Urinary bladder (tissue), 4 donors: Measurements from ENCODE around the gene CALML6. TPM values are rescaled to one million over a fixed set of nuclear protein-coding genes. Genes with fewer than 3 reads are reported as not detected.

Source experiments
- DNase-seq: peaks from one replicate; pipeline ENCODE4 v3.0.0-alpha.2; 2015; ENCODE audit errors: extremely low spot score
- H3K27ac ChIP-seq: one replicate; pipeline ENCODE4 v1.5.1; 2013; ENCODE audit warnings: low read depth, mild to moderate bottlenecking, moderate library complexity
- H3K36me3 ChIP-seq: one replicate; pipeline ENCODE4 v1.6.1; 2013; ENCODE audit warnings: mild to moderate bottlenecking, moderate library complexity; ENCODE audit not compliant: insufficient read depth
- H3K4me1 ChIP-seq: one replicate; pipeline ENCODE4 v1.6.1; 2013; ENCODE audit warnings: mild to moderate bottlenecking, moderate library complexity; ENCODE audit not compliant: insufficient read depth
- H3K4me3 ChIP-seq: one replicate; pipeline ENCODE4 v1.5.1; 2013; ENCODE audit warnings: low read depth, low read length
- WGBS: extraction: QIAGEN DNeasy Blood & Tissue Kit; methylation state at CpG from one replicate; pipeline ENCODE4 v1.1.7; 2013; 5-methylcytosine and 5-hydroxymethylcytosine counted together
- polyA plus RNA-seq: library from polyadenylated mRNA; stranded (reverse); fragments of 200-250 nt; gene quantifications from one replicate; pipeline ENCODE4 v1.2.3, GENCODE V29; 2013
- total RNA-seq: library from RNA; depleted of rRNA; stranded (reverse); fragments of >200 nt; gene quantifications from one replicate; pipeline ENCODE4 v1.2.3, GENCODE V29; 2014
- donor health status: healthy with polysubstance abuse.
- donor health status: healthy.

CALML6 gene
- total and polyA plus RNA-seq, 2 donors: 0.22 to 0.37 TPM

- WGBS: 91% methylated on average over 22 of the region's 22 CpGs
- H3K4me1 ChIP-seq: peaks cover 3% of the 10 kb centered on the region
- DNase-seq: no peak
These were observed 4.3 kb upstream of the CALML6 start for GRCh38 chr1:1910651-1911331.

GRCh38 chr1:1911350-1912041 is 3.6 kb upstream of the CALML6 start:
- H3K27ac ChIP-seq: no peak overlapping the region
- no peak overlapping the region for H3K4me3 ChIP-seq
- peaks cover 3% of the 10 kb centered on the region for H3K4me1 ChIP-seq
- no peak for DNase-seq
- 80% methylated on average over 13 of the region's 13 CpGs for WGBS
- H3K36me3 ChIP-seq: no peaks in the 10 kb centered on the region

More at GRCh38 chr1:1910651-1911331, 4.3 kb upstream of the CALML6 start:
- no peak overlapping the region for H3K27ac ChIP-seq
- H3K4me3 ChIP-seq: no peak overlapping the region
- no peaks in the 10 kb centered on the region for H3K36me3 ChIP-seq

- DNase-seq: no peak
- 70% methylated on average over 20 of the region's 20 CpGs for WGBS
- H3K4me3 ChIP-seq: no peak overlapping the region
- H3K36me3 ChIP-seq: no peaks in the 10 kb centered on the region
- H3K4me1 ChIP-seq: no peaks in the 10 kb centered on the region
- no peak overlapping the region for H3K27ac ChIP-seq
These were observed 724 bp upstream of the CALML6 start for GRCh38 chr1:1914101-1914970.

GRCh38 chr1:1915911-1916840 is 1.1 kb downstream of the CALML6 start:
- no peak overlapping the region for H3K4me3 ChIP-seq
- WGBS: 88% methylated on average over 23 of the region's 23 CpGs
- H3K4me1 ChIP-seq: no peaks in the 10 kb centered on the region
- no peak for DNase-seq
- H3K27ac ChIP-seq: no peak overlapping the region
- no peaks in the 10 kb centered on the region for H3K36me3 ChIP-seq

GRCh38 chr1:1916851-1917251 is 1.8 kb downstream of the CALML6 start:
- H3K4me3 ChIP-seq: no peak overlapping the region
- no peaks in the 10 kb centered on the region for H3K4me1 ChIP-seq
- H3K36me3 ChIP-seq: no peaks in the 10 kb centered on the region
- WGBS: 80% methylated on average over 19 of the region's 19 CpGs
- no peak for DNase-seq
- no peak overlapping the region for H3K27ac ChIP-seq

- no peak for DNase-seq
- H3K27ac ChIP-seq: no peak overlapping the region
These were observed 2.4 kb downstream of the CALML6 start for GRCh38 chr1:1917304-1917976.

GRCh38 chr1:1917995-1918900 is 3.2 kb downstream of the CALML6 start:
- Histone ChIP-seq H3K36me3 (no peaks in the 10 kb centered on the region), H3K27ac (no peak overlapping the region), H3K4me3 (peak overlapping the region; percentile 37), H3K4me1 (no peaks in the 10 kb centered on the region)
- WGBS: 46% methylated on average over 46 of the region's 46 CpGs
- DNase-seq: no peak

More at GRCh38 chr1:1917304-1917976, 2.4 kb downstream of the CALML6 start:
- Histone ChIP-seq H3K36me3 (no peaks in the 10 kb centered on the region), H3K4me1 (no peaks in the 10 kb centered on the region), H3K4me3 (no peak overlapping the region)
- 94% methylated on average over 14 of the region's 14 CpGs for WGBS

DNA sequence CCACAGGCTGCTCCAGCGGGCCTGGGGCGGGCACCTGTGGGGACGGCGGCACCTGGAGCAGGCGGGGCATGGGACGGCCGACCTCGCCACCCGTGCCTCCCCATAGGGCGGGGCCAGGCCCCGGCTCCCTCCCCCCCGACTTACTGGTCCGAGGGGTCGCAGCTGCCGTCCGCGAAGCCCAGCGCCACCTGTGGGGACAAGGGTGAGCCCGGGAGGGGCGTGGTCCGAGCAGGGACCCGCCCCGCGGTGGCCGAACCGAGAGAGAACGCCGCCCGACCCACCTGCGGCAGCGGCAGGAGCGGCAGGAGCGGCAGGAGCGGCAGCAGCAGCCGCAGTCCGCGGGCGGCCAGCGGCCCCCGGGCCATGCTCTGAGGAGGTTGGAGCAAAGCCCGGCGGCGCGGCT is 3.8 kb downstream of the CALML6 start, which contains the start of gene TMEM52:
Gene TMEM52 (minus strand): TSS at position 379 of the 403 bp plus-strand sequence. CDS start 14 bp downstream, at position 365.
- H3K4me1 ChIP-seq: no peaks in the 10 kb centered on the region
- WGBS: 1% methylated on average over 44 of the region's 44 CpGs
- no peak for DNase-seq
- H3K27ac ChIP-seq: no peak within 1 kb of the TSS
- no peaks in the 10 kb centered on the region for H3K36me3 ChIP-seq
- peak within 1 kb of the TSS; percentile 37 for H3K4me3 ChIP-seq

DNA sequence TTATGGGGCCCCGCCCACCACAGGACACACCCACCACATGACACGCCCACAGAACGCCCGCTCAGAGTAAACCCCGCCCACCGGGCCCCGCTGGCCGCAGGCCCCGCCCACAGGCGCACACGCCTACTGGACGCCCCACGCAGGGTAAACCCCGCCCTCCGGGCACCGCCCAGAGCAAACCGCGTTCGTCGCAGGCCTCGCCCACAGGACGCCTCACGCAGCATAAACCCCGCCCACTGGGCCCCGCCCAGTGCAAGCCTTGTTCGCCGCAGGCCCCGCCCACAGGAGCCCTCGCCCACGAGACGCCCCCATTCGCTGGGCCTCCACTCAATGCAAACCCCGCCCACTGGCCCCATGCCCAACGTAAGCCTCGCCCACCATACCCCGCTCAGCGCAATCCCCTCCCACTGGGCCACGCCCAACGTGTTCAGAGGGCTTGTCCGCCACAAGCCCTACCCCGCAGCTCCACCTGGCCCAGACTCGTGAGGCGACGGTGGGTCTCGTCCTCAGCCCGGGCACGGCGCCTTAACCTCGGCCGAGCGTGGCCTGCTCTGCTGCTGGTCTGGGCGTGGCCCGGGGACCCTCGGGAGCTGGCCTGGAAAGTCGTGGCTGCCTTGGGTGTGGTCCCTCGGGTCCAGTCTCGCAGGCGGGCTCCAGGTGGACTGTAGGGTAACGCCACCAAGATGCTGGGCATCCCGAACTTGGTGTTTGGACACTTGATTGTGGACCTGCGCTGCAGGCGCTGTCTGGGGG is 4.4 kb downstream of the CALML6 start:
- WGBS: 9% methylated on average over 62 of the region's 62 CpGs
- H3K4me1 ChIP-seq: no peaks in the 10 kb centered on the region
- no peaks in the 10 kb centered on the region for H3K36me3 ChIP-seq
- peak; percentile 93 for DNase-seq
- H3K4me3 ChIP-seq: peak overlapping the region; percentile 37
- no peak overlapping the region for H3K27ac ChIP-seq

GRCh38 chr1:1920057-1920607 is 5.1 kb downstream of the CALML6 start:
- DNase-seq: no peak
- no peaks in the 10 kb centered on the region for H3K4me1 ChIP-seq
- no peak overlapping the region for H3K27ac ChIP-seq
- WGBS: 89% methylated on average over 6 of the region's 6 CpGs
- no peaks in the 10 kb centered on the region for H3K36me3 ChIP-seq
- H3K4me3 ChIP-seq: no peak overlapping the region
